ENCODE results near the gene KCNQ1. TPM values are rescaled to one million over a fixed set of nuclear protein-coding genes. Genes with fewer than 3 reads are reported as not detected.

The KCNQ1 gene
- total and polyA plus RNA-seq, 2 of the 13 experiments (the other 11 are each of a cell fraction or from before 2014, with no cell fraction given): 0.02 to 0.08 TPM

- TF ChIP-seq, protein P1, sequence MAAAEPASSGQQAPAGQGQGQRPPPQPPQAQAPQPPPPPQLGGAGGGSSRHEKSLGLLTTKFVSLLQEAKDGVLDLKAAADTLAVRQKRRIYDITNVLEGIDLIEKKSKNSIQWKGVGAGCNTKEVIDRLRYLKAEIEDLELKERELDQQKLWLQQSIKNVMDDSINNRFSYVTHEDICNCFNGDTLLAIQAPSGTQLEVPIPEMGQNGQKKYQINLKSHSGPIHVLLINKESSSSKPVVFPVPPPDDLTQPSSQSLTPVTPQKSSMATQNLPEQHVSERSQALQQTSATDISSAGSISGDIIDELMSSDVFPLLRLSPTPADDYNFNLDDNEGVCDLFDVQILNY (CRISPR knock-in tag; conservative IDR thresholded peaks at IDR 0.05): no peak
- TF ChIP-seq ZNF224 (CRISPR knock-in tag; IDR thresholded peaks at IDR 0.05): no peak; the same call in 1 of the 2 replicates
- no peak for TF ChIP-seq ZNF569 (CRISPR knock-in tag; IDR thresholded peaks at IDR 0.05; ENCODE audit: borderline replicate concordance)
- TF ChIP-seq SMAD3 (CRISPR knock-in tag; IDR thresholded peaks at IDR 0.05): peak; percentile 80
- TF ChIP-seq, protein P2, sequence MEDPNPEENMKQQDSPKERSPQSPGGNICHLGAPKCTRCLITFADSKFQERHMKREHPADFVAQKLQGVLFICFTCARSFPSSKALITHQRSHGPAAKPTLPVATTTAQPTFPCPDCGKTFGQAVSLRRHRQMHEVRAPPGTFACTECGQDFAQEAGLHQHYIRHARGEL (CRISPR knock-in tag; IDR thresholded peaks at IDR 0.05): no peak
- peak; percentile 86 for TF ChIP-seq FOXP4 (CRISPR knock-in tag; IDR thresholded peaks at IDR 0.05)
- TF ChIP-seq KAT8 (CRISPR knock-in tag; IDR thresholded peaks at IDR 0.05): peak; percentile 47; the same call in 1 of the 2 replicates
- TF ChIP-seq, protein P3, sequence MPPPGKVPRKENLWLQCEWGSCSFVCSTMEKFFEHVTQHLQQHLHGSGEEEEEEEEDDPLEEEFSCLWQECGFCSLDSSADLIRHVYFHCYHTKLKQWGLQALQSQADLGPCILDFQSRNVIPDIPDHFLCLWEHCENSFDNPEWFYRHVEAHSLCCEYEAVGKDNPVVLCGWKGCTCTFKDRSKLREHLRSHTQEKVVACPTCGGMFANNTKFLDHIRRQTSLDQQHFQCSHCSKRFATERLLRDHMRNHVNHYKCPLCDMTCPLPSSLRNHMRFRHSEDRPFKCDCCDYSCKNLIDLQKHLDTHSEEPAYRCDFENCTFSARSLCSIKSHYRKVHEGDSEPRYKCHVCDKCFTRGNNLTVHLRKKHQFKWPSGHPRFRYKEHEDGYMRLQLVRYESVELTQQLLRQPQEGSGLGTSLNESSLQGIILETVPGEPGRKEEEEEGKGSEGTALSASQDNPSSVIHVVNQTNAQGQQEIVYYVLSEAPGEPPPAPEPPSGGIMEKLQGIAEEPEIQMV (CRISPR knock-in tag; IDR thresholded peaks at IDR 0.05; ENCODE audit: low read depth): no peak
- peak; percentile 59; the same call in 1 of the 2 replicates for TF ChIP-seq ZNF143 (CRISPR knock-in tag; IDR thresholded peaks at IDR 0.05)
- TF ChIP-seq RXRA (CRISPR knock-in tag; IDR thresholded peaks at IDR 0.05): peak; percentile 84
- peak; percentile 43; the same call in 1 of the 2 replicates for TF ChIP-seq SP5 (CRISPR knock-in tag; IDR thresholded peaks at IDR 0.05; ENCODE audit: borderline replicate concordance, low read depth)
- TF ChIP-seq HNF4G (IDR thresholded peaks at IDR 0.05; ENCODE audit: borderline replicate concordance, low read depth, low read length): no peak
- no peak for TF ChIP-seq HNF4G (CRISPR knock-in tag; IDR thresholded peaks at IDR 0.05; ENCODE audit: borderline replicate concordance, low read depth)
- TF ChIP-seq SIX1 (CRISPR knock-in tag; IDR thresholded peaks at IDR 0.05; ENCODE audit: borderline replicate concordance): no peak
- no peak for TF ChIP-seq ZFX (CRISPR knock-in tag; IDR thresholded peaks at IDR 0.05; ENCODE audit: low read depth)
- TF ChIP-seq ZGPAT (CRISPR knock-in tag; IDR thresholded peaks at IDR 0.05): peak; percentile 83
- no peak for TF ChIP-seq ZNF549 (CRISPR knock-in tag; IDR thresholded peaks at IDR 0.05)
- TF ChIP-seq ZHX1 (CRISPR knock-in tag; IDR thresholded peaks at IDR 0.05; ENCODE audit: low read depth): no peak
- TF ChIP-seq ZNF34 (CRISPR knock-in tag; IDR thresholded peaks at IDR 0.05; ENCODE audit: borderline replicate concordance): no peak
Measured at GRCh38 chr11:2409611-2410468, 35.0 kb upstream of the KCNQ1 start (continued).

Data from HepG2 (cell line).